KMS-11 (cell line): ENCODE data around the gene EXOC3L4.

Source experiments
- H2AFZ ChIP-seq: fragments of 200-600 bp; sonication (generic); 2 replicates; pipeline ENCODE4 v1.6.1; 2016; ENCODE audit warnings: antibody characterized with exemption, mixed run types, low read depth
- H3K27ac ChIP-seq: fragments of 200-600 bp; sonication (generic); 2 replicates; pipeline ENCODE4 v1.6.1; 2016; ENCODE audit warnings: mild to moderate bottlenecking, mixed run types
- H3K27me3 ChIP-seq: fragments of 200-600 bp; sonication (generic); 2 replicates; pipeline ENCODE4 v1.6.1; 2017; ENCODE audit warnings: mild to moderate bottlenecking, low read depth, mixed run types, moderate library complexity; ENCODE audit not compliant: insufficient read depth
- H3K36me3 ChIP-seq: fragments of 200-600 bp; sonication (generic); 2 replicates; pipeline ENCODE4 v1.6.1; 2017; ENCODE audit warnings: mild to moderate bottlenecking, mixed run types; ENCODE audit not compliant: insufficient read depth
- H3K4me1 ChIP-seq: fragments of 200-600 bp; sonication (generic); 2 replicates; pipeline ENCODE4 v1.6.1; 2016; ENCODE audit warnings: mild to moderate bottlenecking, low read depth, mixed run types; ENCODE audit not compliant: poor library complexity, severe bottlenecking
- H3K4me2 ChIP-seq: fragments of 200-600 bp; sonication (generic); 2 replicates; pipeline ENCODE4 v1.7.0; 2016; ENCODE audit warnings: mild to moderate bottlenecking, mixed run types
- H3K4me3 ChIP-seq: fragments of 200-600 bp; sonication (generic); IDR thresholded peaks from 2 replicates; pipeline ENCODE4 v1.6.1; 2017; ENCODE audit warnings: low read depth, low read length, mixed read lengths; ENCODE audit not compliant: insufficient read depth
- H3K79me2 ChIP-seq: fragments of 200-600 bp; sonication (generic); 2 replicates; pipeline ENCODE4 v1.6.1; 2016; ENCODE audit warnings: low read depth, mixed run types; ENCODE audit not compliant: insufficient read depth
- H3K9ac ChIP-seq: fragments of 200-600 bp; sonication (generic); 2 replicates; pipeline ENCODE4 v1.6.1; 2016; ENCODE audit warnings: mild to moderate bottlenecking, mixed run types
- H4K20me1 ChIP-seq: fragments of 200-600 bp; sonication (generic); 2 replicates; pipeline ENCODE4 v1.6.1; 2016; ENCODE audit warnings: mild to moderate bottlenecking, mixed run types; ENCODE audit not compliant: insufficient read depth
- TF ChIP-seq, protein P1 (sequence below): fragments of 200-600 bp; sonication (generic); conservative IDR thresholded peaks from 2 replicates; pipeline ENCODE4 v1.6.1; 2017; ENCODE audit warnings: low read depth, mild to moderate bottlenecking, antibody characterized with exemption, low read length, moderate library complexity, mixed read lengths

The EXOC3L4 gene

DNA sequence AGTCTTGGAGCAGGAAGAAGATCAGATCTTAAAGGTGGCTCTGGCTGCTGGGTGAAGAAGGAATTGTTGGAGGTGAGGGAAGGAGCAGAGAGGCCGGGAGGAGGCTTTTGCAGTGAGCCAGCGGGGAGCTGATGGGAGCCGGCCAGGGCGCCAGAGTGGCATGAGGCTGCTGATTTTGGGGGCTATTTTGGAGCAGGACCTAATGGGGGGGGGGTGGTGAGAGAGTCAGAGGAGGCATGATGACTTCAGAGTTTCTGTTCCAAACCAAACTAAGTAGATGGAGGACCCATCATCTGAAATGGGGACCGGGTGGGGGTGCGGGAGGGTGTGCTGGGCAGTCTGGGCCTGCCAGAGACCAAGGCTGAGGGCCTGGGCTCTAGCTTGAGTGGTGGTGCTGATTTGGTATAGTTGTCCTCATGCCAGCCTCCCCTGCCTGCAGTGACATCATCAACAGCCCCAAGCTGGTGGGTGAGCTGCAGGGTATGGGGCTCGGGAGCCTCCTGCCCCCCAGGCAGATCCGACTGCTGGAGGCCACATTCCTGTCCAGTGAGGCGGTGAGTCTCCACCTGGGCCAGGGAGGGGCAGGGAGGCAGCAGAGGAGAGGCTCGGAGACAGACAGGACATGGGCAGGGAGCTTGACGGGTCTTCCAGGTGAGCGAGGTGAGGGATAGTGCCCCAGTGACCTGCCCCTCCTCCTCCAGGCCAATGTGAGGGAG is 34.9 kb downstream of the EXOC3L4 start:
- no peak overlapping the region for H2AFZ ChIP-seq
- no peak overlapping the region for H3K4me2 ChIP-seq
- H4K20me1 ChIP-seq = no peaks in the 10 kb centered on the region
- TF ChIP-seq, protein P1, sequence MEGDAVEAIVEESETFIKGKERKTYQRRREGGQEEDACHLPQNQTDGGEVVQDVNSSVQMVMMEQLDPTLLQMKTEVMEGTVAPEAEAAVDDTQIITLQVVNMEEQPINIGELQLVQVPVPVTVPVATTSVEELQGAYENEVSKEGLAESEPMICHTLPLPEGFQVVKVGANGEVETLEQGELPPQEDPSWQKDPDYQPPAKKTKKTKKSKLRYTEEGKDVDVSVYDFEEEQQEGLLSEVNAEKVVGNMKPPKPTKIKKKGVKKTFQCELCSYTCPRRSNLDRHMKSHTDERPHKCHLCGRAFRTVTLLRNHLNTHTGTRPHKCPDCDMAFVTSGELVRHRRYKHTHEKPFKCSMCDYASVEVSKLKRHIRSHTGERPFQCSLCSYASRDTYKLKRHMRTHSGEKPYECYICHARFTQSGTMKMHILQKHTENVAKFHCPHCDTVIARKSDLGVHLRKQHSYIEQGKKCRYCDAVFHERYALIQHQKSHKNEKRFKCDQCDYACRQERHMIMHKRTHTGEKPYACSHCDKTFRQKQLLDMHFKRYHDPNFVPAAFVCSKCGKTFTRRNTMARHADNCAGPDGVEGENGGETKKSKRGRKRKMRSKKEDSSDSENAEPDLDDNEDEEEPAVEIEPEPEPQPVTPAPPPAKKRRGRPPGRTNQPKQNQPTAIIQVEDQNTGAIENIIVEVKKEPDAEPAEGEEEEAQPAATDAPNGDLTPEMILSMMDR = no peak
- no peaks in the 10 kb centered on the region for H3K36me3 ChIP-seq
- no peaks in the 10 kb centered on the region for H3K4me1 ChIP-seq
- no peak overlapping the region for H3K9ac ChIP-seq
- H3K27me3 ChIP-seq = no peaks in the 10 kb centered on the region
- H3K27ac ChIP-seq = no peak overlapping the region
- H3K79me2 ChIP-seq = no peaks in the 10 kb centered on the region
- no peak overlapping the region for H3K4me3 ChIP-seq

DNA sequence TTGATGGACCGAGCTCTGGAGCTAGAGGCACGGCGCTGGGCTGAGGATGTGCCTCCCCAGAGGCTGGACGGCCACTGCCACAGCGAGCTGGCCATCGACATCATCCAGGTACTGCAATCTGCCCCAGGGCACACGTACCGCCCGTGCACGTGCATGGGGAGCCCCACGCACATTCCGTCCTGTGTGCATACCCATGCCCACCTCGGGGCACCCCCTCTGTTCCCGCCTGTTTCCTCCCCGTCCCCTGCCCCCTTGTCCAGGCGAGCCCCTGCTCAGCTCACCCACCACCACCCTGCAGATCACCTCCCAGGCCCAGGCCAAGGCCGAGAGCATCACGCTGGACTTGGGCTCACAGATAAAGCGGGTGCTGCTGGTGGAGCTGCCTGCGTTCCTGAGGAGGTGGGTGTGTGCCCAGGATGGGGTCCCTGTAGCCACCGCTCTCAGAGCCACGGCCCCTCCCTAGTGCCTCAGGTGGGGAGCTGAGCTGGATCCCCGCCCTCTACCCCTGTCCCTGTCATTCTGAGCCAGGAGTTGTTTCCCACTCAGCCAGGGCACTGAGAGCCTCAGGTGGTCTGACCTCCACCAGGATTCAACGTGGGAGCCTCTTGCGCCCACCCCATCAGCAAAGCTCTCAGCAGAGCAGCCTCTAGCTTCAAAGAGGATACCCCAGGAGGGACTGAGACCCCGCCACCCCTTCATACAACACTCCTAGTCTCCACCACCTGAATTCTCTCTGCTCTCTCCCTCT is 35.7 kb downstream of the EXOC3L4 start:
- Histone ChIP-seq H3K27ac (no peak overlapping the region), H3K79me2 (no peaks in the 10 kb centered on the region), H4K20me1 (no peaks in the 10 kb centered on the region)

DNA sequence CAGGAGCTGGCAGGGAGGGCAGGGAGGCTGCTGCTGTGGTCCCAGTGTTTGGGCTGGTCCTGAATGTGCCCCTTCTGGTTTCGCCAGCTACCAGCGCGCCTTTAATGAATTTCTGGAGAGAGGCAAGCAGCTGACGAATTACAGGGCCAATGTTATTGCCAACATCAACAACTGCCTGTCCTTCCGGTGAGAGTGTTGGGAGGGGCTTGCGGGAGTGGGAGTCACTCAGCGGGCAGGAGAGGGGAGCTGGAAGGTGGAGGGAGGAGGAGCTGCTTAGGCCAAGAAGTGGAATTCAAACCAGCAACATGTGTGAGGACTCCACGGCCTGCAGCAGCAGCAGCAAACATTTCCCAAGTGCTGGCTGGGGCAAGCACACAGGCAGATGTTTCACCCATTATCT is 36.4 kb downstream of the EXOC3L4 start:
- no peak overlapping the region for H3K27ac ChIP-seq
- TF ChIP-seq, protein P1 = no peak

More for the DNA sequence above, 35.7 kb downstream of the EXOC3L4 start:
- H3K9ac ChIP-seq = no peak overlapping the region
- H3K4me2 ChIP-seq = no peak overlapping the region
- H2AFZ ChIP-seq = no peak overlapping the region
- TF ChIP-seq, protein P1 = no peak
- no peaks in the 10 kb centered on the region for H3K27me3 ChIP-seq
- no peaks in the 10 kb centered on the region for H3K4me1 ChIP-seq
- no peaks in the 10 kb centered on the region for H3K36me3 ChIP-seq
- no peak overlapping the region for H3K4me3 ChIP-seq

DNA sequence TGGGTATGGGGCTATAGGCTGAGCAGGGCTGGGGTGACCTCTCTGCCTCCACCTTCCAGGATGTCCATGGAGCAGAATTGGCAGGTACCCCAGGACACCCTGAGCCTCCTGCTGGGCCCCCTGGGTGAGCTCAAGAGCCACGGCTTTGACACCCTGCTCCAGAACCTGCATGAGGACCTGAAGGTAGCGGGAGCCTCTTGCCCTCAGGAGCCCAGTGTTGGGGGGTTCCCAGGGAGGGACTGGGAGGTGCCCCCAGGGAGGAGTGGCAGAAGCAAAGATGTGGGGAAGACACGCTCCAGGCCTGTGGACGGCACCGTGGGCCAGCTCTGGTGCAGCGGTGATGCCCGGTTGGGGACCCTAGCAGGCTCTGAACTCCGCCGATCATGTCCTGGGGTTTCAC is 37.1 kb downstream of the EXOC3L4 start:
- H3K36me3 ChIP-seq = no peaks in the 10 kb centered on the region
- TF ChIP-seq, protein P1 = no peak

More for the DNA sequence above, 36.4 kb downstream of the EXOC3L4 start:
- no peak overlapping the region for H3K4me2 ChIP-seq
- H3K27me3 ChIP-seq = no peaks in the 10 kb centered on the region
- H2AFZ ChIP-seq = no peak overlapping the region
- H3K79me2 ChIP-seq = no peaks in the 10 kb centered on the region
- no peak overlapping the region for H3K9ac ChIP-seq
- H3K36me3 ChIP-seq = no peaks in the 10 kb centered on the region
- no peaks in the 10 kb centered on the region for H3K4me1 ChIP-seq
- no peaks in the 10 kb centered on the region for H4K20me1 ChIP-seq
- H3K4me3 ChIP-seq = no peak overlapping the region

More for the DNA sequence above, 37.1 kb downstream of the EXOC3L4 start:
- Histone ChIP-seq H4K20me1 (no peaks in the 10 kb centered on the region), H3K9ac (no peak overlapping the region), H3K4me1 (no peaks in the 10 kb centered on the region), H3K27ac (no peak overlapping the region), H3K4me2 (no peak overlapping the region), H3K27me3 (no peaks in the 10 kb centered on the region), H2AFZ (no peak overlapping the region), H3K79me2 (no peaks in the 10 kb centered on the region), H3K4me3 (no peak overlapping the region)
